Fibroblast of skin of scalp (primary cell): ENCODE results near the gene FGGY.
"Not testable (repeated sequence)": the region's sequence is repeated elsewhere in the genome, so short reads cannot be mapped to it uniquely, and the experiment has no call there.

Experiments used
- DNase-seq: peaks from one replicate; pipeline ENCODE4 v3.0.0-alpha.2; 2013

FGGY gene

DNA sequence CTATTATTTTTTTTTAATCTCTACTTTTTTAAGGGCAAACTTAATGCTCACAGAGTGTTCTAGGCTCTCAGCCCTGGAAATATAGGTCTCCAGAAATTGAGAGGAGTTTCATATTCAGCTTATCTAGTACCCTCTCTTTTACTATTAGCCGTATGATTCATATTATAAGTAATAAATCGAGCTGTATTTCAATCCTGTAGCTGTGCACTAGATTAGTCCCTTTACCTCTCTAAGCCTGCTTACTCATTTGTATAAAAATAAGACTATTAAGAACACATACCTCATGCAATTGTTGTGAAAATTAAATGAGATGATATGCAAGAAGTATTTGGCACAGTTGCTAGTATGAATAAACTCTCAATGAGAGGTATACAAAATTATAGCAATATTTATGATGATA lies 389.7 kb downstream of the FGGY start:
- DNase-seq, result no peak

DNA sequence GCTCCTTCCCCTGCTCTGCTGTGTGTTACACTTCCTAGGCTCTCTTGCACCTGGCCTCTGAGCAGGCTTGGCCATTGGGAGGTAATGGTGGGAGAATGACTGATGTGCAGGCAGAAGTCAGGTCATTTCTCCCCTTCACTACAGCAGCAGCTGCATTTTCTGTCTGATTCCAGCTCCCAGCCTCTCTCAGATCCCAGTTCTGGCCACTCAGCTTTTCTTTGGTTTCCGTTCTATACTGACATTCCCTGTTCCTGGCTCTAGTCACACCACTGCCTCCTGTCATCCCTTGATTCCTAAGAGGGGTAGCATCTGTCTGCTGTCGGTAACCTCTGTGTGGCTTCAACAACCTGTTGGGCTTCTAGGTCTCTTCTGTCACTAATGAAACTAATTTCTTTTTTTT lies 390.2 kb downstream of the FGGY start:
- DNase-seq, result no peak

DNA sequence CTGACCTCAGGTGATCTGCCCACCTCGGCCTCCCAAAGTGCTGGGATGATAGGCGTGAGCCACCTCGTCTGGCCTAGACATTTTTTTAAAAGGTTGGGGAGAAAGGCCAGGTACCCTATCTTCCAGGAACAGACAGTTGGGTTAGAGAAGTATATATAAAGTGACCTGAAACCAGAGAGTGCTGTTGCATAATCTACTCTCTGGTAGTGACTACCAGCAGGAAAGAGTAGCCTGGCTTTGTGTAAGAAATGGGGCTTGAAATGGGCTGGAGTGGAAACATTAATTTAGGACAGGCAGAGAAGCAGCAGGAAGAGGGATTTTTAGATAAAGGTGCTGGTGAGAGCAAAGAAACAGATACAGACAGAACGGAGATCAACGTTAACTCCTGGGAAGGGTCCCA lies 392.1 kb downstream of the FGGY start:
- no peak for DNase-seq

DNA sequence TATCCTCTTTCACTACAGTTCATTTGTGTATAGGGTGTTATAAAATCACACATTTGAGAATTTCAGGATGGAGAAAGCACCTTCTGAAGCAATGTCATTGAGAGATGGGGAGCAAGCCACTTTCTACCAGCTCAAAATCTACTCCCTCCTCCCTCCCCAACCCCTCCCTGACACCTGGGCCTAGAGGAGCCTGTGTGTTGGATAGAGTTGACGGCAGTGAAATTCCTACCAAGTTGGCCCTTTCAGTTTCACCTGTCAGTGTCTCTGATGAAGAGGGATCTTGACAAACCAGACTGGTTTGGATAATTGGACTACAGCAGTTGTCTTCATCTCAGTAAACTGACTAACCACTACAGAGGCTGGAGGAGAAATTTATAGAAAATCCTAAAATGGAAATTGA lies 392.8 kb downstream of the FGGY start:
- no peak for DNase-seq

DNA sequence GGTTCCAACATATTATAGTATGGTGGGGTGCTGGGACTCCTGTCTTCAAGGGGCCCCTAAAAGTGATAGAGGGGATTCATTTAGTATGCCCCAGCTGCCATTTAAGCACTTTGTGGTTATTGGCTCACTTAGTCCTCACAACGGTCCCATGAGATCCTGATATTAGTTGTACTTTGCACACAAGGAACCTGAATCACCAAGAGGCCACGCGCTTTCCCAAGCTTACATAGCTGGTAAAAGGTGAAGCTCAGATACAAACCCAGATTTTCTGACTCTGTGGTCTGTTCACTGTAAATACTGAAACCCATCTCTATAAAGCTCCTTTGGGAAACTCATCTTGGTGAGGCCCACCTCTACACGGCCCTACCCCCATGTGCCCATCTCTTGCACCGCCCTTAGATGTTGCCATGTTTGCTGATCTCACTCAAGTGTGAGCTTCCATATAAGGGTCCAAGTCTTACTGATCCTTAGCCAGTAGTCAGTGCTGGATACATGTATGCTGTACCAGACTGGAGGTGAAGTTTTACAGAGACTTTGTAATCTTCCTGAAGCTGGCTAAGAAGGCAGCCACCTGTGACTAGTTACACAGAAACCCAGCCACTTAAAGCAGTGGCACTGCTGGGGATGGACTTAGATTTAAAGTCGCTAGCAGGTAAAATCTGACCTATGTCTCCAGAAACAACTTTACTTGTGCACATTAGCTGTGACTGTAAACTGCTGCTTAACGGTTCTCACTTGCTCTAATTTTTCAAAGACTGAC lies 393.5 kb downstream of the FGGY start:
- DNase-seq, result no peak

DNA sequence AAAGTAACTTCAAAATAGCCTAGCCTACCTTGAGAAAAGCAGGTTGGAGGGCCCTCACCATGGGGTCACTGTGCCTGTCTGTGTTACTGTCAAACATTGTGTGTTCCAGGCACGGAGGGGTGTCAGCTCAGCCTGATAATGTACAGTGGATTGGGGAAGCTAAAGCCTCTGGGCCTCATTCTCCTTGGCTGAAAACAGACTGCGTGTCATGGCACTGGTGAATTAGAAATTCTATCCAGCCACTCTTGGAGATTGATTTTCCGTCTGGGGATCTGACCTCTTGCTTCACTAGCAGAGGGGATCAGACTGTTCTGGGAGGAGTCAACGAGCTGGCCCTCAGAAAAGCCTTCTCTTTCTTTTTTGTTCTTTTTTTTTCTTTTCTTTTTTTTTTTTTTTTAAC lies 394.4 kb downstream of the FGGY start:
- no peak for DNase-seq

DNA sequence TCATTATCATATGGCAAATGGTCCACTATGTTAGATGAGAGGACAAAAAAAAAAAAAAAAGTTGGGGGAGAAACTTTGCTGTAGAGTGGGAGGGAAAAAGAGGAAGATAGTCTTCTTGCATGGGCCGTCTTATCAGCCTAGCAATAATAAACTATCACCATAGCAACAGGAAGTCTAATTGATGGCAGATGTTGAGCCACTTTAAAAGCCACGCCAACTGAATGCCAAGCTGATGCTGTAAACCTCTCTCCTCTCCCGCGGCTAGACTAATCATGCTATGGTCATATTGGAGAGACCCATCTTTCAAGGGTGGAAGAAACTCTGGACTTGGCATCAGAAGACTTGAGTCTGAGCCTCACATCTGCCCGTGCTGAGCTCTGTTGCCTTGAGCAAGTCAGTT lies 395.7 kb downstream of the FGGY start:
- peak; percentile 96 for DNase-seq

DNA sequence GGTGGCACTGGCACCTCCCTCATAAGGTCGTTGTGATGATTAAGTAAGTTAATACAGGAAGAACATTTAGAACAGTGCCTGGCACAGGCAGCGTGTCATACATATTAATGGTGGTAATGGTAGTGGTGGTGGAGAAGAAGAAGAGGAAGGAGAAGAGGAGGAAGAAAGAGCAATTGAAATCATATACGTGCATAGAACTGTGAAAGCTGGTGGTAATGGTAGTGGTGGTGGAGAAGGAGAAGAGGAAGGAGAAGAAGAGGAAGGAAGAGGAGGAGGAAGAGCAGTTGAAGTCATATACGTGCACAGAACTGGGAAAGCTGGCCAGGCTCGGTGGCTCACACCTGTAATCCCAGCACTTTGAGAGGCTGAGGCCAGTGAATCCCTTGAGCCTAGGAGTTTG lies 396.5 kb downstream of the FGGY start:
- no peak for DNase-seq

DNA sequence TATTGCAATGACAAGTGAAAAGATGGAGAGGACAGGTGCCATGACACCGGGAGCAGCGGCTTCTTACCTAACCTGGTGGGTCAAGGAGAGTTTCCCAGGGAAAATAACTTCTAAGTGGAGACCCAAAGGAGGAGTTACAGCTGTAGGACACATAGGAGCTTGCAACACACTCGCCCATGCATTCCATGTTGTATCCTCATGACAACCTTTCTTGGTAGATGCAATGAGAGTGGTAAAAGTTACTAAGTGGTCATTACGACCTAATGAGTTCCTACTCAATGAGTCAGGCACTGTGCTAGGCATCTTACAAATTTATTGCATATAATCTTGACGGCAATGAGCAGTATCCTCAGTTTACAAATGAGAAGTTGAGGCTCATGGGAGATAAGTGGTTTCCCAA lies 398.4 kb downstream of the FGGY start:
- no peak for DNase-seq

DNA sequence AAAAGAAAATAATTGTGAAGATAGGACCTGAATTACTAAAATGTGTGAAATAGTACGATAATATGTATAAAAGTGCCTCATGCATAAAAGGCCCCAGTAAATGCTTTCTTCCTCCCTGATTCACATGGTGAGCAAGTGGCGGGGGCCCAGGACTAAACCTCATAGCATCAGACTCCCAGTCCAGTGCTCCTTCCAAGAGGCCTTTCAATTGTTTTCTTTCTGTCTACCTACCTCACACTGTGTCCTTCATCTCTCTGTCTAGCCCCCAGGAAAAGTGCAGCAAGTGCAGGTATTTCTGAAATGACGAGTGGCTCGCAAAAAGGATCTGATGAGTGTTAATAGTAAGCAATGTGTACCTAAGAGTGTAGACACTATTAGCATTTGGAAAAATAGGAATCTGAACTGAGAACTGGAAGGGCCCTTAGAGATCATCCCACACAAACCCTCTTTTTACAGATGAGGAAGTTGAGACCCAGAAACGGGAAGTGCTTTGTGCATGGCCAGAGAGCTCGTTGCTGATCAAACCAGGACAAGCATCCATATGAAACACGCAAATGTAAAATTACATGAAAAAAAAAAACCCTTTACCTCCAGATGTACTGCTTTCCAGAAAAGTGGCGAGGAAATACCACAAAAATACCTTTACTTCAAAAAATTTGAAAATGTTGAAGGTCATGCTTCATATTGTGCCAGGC lies 399.7 kb downstream of the FGGY start:
- no peak for DNase-seq

DNA sequence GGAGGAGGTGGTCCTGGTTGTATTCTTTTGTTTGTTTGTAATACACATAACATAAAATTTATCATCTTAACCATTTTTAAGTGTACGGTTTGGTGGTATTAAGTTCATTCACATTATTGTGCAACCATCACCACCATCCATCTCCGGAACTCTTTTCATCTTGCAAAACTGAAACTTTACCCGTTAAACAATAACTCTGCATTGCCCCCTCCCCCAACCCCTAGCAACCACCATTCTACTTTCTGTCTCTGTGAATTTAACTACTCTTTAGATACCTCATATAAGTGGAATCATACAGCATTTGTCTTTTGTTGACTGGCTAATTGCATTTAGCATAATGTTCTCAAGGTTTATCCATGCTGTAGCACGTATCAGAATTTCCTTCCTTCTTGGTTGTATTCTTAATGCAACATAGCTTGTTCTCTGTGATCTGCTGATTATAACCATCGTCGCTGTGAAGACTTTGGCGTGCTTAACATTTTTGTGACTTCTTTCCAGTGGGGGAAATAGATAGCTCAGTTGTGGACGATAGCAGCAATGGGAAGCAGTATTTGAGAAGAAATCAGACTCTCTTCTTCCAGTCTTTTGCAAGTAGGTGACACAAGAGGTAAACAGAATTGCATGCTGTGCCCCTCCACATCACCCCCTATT lies 400.4 kb downstream of the FGGY start:
- peak; percentile 39 for DNase-seq

DNA sequence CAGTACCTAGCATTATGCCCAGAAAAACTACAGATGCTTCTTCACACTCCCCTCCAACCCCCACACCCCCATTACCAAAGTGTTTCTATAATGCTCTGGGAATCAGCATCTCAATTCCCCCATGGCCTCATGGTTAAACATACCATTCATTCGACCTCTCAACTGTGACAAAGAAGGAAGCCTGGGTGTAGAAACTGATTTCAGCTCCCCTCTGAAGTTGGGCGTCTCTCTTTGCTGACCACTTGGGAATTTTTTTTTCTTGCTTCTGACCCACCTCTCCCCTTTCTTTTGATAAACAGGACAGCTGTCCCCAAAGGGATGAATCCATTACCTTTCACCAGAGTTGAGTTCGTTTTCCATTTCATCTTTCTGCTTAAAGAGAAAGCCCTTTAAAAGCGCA lies 401.5 kb downstream of the FGGY start:
- no peak for DNase-seq

DNA sequence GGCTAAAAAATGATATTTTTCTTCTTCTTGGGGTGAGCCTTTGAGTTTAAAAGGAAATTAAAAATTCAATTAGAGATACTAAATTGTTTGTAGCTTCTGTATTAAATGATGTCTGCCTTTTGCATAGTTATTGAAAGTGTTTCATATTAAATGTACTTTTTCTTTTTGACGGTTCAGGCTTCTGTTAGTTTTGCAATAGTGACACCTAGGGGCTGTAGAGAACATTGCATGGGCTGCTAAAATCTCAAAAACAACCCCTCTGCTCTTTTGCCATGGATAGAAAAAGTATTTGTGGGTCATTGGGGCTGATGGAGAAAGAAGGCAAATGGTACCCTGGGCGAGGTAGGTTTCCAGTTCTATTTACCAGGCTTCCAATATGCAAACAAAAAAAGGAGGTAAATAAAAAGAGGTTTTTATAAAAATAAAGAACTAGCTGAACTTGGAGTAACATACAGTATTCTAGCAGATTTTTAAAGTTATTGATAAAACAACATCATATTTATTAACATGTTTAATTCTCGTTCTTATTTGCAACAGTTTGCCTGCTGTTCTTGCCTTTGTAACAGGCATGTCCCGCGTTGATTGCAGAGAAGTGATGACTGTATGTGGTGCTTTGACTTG lies 402.4 kb downstream of the FGGY start:
- peak; percentile 54 for DNase-seq

DNA sequence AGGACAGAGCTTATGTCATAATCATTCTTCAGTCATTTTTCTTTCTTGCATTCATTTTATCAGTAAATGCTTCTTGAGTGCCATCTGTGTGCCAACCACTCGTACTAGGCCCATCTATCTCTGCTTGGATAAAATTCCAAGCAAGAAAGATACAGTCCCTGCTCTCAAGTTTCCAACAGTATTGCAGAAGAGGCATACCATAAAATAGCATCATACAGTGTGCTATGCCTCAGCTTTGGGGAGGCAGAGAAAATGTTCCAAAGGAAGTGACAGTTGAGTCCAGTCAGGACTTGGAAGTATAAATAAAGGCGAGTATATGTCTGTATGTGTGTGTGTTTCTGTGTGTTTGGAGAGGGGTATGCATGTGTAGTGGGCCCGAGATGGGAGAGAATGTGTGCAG lies 404.5 kb downstream of the FGGY start:
- DNase-seq, result peak; percentile 42

DNA sequence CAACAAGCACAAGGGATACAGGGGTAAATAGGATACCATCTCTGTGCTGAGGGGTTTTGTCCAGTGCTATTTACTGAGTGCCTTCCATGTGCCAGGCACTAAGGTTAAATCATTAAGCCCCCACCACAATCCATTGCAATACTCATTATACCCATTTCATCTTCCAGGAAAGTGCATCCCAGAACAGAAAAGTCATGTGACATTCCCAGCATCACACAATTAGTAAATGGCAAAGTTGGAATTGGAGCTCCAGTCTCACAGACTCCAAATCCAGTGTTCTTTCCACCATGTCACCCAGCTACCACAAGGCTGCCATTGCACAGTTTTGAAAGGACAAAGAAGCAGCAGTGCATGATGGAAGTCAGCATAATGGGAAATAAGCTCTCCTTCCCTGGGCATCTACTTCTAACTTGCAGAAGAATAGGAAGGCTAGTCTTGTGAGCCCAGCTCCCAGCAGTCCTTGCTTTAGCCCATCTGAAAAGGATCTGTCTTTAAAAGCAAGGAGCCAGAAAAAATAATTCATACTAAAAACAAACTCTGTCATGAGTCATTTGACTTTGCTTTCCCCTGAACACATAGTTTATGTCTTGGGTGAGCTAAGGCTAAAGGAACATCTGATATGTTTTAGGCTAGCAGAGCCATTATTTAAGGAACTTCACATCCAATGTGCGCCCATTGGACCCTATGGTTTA lies 406.5 kb downstream of the FGGY start:
- DNase-seq, result peak; percentile 78

DNA sequence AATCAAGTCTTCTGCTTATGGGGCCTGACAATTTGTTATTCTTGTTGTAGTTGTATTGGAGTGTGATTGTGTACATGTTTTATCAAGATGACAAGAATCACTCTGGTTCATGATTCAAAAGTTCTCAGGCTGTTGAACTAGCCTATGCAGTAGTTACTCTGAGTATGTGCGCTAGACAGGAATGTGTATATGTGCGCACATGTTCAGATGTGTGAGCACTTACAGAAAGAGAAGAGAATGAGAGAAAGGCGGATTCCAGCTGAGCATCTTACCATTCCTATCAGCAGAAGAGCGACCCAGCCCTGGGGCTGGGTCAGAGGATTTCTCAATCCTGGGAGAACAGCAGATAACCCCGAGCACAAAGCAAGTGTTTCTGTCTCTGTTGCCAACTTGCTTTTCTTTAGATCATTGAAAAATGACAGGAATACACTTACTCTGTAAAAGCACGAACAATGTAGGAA lies 407.1 kb downstream of the FGGY start:
- peak; percentile 42 for DNase-seq

DNA sequence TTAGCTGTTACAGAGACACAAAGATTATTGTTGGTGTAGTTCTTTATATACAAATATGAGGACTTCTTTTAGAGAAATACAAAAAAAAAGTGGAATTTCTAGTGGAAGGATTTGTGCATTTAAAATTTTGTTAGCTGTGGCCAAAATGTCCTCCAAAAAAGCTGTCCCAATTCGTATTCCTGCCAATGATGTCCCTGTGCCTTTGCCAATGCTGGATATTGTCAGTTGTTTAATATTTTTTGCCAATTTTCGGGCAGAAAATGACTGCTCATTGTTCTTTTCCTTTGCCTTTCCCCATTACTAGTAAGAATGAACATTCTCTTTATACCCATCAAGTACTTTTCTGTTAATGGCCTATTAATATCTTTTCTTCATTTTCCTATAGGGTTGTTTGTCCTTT lies 407.8 kb downstream of the FGGY start:
- no peak for DNase-seq

DNA sequence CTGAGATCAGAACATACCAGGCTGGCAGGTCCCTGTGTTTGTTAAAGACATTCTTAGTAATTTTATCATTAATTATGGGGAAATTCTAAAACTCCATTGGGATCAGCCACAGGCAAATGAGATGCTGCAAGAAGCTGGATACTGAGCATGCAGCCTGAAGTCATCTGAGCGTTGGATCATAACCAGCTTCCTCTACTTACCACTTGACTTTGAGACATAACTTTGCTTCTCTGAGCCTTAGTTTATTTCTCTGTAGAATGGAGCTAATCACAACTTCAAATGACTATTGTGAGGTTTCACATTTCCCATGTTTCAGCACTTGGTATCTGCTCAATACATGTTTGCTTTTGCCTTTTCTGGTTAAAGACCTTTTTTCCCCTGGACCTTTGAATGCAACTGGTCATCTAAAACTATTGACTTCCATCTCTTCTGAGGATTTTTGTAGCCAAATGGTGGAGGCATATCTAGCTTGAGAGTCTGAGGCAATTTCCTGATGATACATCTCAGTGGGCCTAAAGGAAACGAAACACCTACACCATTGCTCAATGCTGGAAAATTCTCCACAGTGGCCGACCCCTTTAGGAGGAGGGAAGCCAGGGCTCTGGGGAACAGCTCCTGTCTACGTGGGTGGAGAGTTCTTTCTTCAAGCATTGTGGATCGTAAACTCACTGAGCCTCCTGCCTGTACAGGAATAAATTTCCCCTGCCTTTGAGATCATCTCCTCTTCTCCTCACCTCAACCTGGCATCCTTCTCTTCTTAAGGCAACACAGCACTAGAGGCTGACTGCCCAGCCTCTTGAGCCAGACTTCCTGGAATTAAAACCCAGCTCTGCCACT lies 408.8 kb downstream of the FGGY start:
- no peak for DNase-seq

DNA sequence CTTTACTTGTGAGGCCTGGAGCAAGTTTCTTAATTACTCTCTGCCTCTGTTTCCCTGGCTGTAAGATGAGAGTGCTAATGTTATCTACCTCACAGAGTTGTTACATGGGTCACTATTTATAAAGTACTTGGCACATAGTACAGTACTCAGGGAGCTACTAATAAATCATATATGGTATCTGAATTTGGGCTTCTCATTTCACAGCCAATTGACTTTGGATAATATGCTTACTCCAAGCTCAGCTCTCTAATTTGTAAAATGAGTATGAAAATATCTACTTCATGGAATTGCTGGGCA lies 409.4 kb downstream of the FGGY start:
- DNase-seq, result no peak

DNA sequence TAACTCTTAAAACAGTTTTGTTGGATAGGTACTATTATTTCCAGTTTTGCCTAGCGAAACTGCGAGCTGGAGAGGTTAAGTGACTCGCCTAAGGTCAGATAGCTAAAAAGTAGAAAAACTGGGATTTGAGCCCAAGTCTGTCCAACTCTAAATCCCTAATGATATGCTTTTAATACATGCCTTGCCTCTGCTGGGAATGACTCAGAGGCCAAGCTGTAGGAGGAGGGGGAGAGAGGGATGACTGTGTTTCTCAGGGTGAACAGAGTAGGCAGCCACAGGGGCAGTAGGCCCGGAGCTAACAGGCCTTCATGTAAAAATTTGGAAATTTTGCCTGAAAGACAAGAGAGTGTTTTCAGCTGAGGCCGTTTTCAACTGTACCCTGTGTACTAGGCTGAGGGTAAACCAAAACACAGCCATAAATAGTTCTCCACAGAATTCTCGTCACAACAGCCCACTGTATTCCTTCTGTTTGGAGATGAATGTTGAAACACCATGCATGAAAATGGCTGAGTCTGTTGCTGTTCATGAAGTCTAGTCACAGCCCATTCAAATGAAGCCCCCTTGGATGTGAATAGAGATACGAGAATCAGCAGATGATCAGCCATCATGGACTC lies 410.4 kb downstream of the FGGY start:
- peak; percentile 96 for DNase-seq

DNA sequence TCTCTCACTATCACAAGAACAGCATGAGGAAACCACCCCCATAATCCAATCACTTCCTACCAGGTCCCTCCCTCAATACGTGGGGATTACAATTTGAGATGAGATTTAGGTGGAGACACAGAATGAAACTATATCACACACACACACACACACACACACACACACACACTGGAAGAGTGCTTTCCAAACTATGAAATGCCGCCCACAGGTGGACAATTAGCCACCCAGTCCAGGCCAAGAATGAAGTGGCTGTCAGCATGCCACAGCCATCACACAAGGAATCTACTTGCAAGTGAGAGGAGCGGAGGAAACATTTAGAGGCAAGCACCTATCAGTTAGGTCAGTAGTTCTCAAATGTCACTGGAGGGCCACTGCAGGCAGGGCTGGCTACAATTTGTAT lies 412.4 kb downstream of the FGGY start:
- no peak for DNase-seq

DNA sequence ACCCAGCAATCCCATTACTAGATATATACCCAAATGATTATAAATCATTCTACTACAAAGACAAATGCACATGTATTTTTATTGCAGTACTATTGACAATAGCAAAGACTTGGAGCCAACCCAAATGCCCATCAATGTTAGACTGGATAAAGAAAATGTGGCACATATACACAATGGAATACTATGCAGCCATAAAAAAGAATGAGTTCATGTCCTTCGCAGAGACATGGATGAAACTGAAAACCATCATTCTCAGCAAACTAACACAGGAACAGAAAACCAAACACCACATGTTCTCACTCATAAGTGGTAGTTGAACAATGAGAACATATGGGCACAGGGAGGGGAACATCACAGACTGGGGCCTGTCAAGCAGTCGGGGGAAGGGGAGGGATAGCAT lies 414.0 kb downstream of the FGGY start:
- not testable (repeated sequence) for DNase-seq
